ENCODE data around the gene CHST15. TPM values are rescaled to one million over a fixed set of nuclear protein-coding genes. Genes with fewer than 3 reads are reported as not detected.

Gene CHST15
- total RNA-seq, 2 donors from 2014 or later: 0.95 TPM; not detected in 1

- no peaks in the 10 kb centered on the region for H3K9me3 Mint-ChIP-seq
Measured at GRCh38 chr10:124066781-124067714, 26.4 kb downstream of the CHST15 start.

GRCh38 chr10:124066126-124066700, 27.2 kb downstream of the CHST15 start:
- Mint-ChIP-seq H3K4me1 (ENCODE audit: low read depth in 2 of 2) (peaks cover 0 to 4% of the 10 kb centered on the region in 2 donors), H3K4me3 (no peak overlapping the region), H3K36me3 (no peaks in the 10 kb centered on the region), H3K27ac (no peak overlapping the region), H3K27me3 (peaks cover 19 to 20% of the 10 kb centered on the region in 2 donors), H3K9me3 (no peaks in the 10 kb centered on the region)
- no peak for ATAC-seq
- no peak for DNase-seq (ENCODE audit: low spot score)

More at GRCh38 chr10:124066781-124067714, 26.4 kb downstream of the CHST15 start:
- no peaks in the 10 kb centered on the region for H3K36me3 Mint-ChIP-seq
- no peak overlapping the region for H3K27ac Mint-ChIP-seq
- H3K27me3 Mint-ChIP-seq: peaks cover 19 to 23% of the 10 kb centered on the region in 2 donors
- DNase-seq (ENCODE audit: low spot score): no peak
- H3K4me3 Mint-ChIP-seq: no peak overlapping the region
- ATAC-seq: peak in 1 of 2 donors; percentile 18
- peaks cover 0 to 4% of the 10 kb centered on the region in 2 donors for H3K4me1 Mint-ChIP-seq (ENCODE audit: low read depth in 2 of 2)

GRCh38 chr10:124065382-124066125, 27.8 kb downstream of the CHST15 start:
- H3K4me1 Mint-ChIP-seq (ENCODE audit: low read depth in 2 of 2): peaks cover 0 to 4% of the 10 kb centered on the region in 2 donors
- no peaks in the 10 kb centered on the region for H3K36me3 Mint-ChIP-seq
- DNase-seq (ENCODE audit: low spot score) (no peak), ATAC-seq (no peak)
- peaks cover 19 to 20% of the 10 kb centered on the region in 2 donors for H3K27me3 Mint-ChIP-seq
- H3K4me3 Mint-ChIP-seq: no peak overlapping the region
- no peak overlapping the region for H3K27ac Mint-ChIP-seq
- no peaks in the 10 kb centered on the region for H3K9me3 Mint-ChIP-seq

GRCh38 chr10:124064676-124065075, 28.7 kb downstream of the CHST15 start:
- Mint-ChIP-seq H3K4me3 (peak overlapping the region; percentile 67), H3K27me3 (peaks cover 19 to 20% of the 10 kb centered on the region in 2 donors), H3K27ac (peak overlapping the region in 1 of 2 donors; percentile 24), H3K4me1 (ENCODE audit: low read depth in 2 of 2) (peaks cover 0 to 4% of the 10 kb centered on the region in 2 donors), H3K9me3 (no peaks in the 10 kb centered on the region), H3K36me3 (no peaks in the 10 kb centered on the region)
- DNase-seq (ENCODE audit: low spot score) (no peak), ATAC-seq (peak in 1 of 2 donors; percentile 41)

GRCh38 chr10:124063750-124064603, 29.4 kb downstream of the CHST15 start:
- Mint-ChIP-seq H3K27me3 (peaks cover 19 to 20% of the 10 kb centered on the region in 2 donors), H3K9me3 (no peaks in the 10 kb centered on the region), H3K36me3 (no peaks in the 10 kb centered on the region), H3K4me1 (ENCODE audit: low read depth in 2 of 2) (peaks cover 0 to 4% of the 10 kb centered on the region in 2 donors), H3K4me3 (peak overlapping the region; percentile 67), H3K27ac (peak overlapping the region in 1 of 2 donors; percentile 24)
- DNase-seq (ENCODE audit: low spot score) (no peak), ATAC-seq (peak; percentile 37 to 58)

- no peaks in the 10 kb centered on the region for H3K36me3 Mint-ChIP-seq
- peaks cover 0 to 4% of the 10 kb centered on the region in 2 donors for H3K4me1 Mint-ChIP-seq (ENCODE audit: low read depth in 2 of 2)
- no peaks in the 10 kb centered on the region for H3K9me3 Mint-ChIP-seq
- peaks cover 19 to 20% of the 10 kb centered on the region in 2 donors for H3K27me3 Mint-ChIP-seq
- H3K4me3 Mint-ChIP-seq: no peak overlapping the region
- no peak for DNase-seq (ENCODE audit: low spot score)
- no peak for ATAC-seq
- no peak overlapping the region for H3K27ac Mint-ChIP-seq
Measured at GRCh38 chr10:124062390-124062789, 31.0 kb downstream of the CHST15 start.

GRCh38 chr10:124061030-124061429, 32.4 kb downstream of the CHST15 start:
- H3K27ac Mint-ChIP-seq: no peak overlapping the region
- no peaks in the 10 kb centered on the region for H3K36me3 Mint-ChIP-seq
- DNase-seq (ENCODE audit: low spot score) (no peak), ATAC-seq (no peak)
- H3K4me1 Mint-ChIP-seq (ENCODE audit: low read depth in 2 of 2): peaks cover 0 to 4% of the 10 kb centered on the region in 2 donors
- H3K9me3 Mint-ChIP-seq: no peaks in the 10 kb centered on the region
- H3K27me3 Mint-ChIP-seq: peaks cover 8 to 13% of the 10 kb centered on the region in 2 donors
- H3K4me3 Mint-ChIP-seq: no peak overlapping the region

GRCh38 chr10:124060148-124060720, 33.2 kb downstream of the CHST15 start:
- H3K27ac Mint-ChIP-seq: no peak overlapping the region
- peaks cover 0 to 4% of the 10 kb centered on the region in 2 donors for H3K4me1 Mint-ChIP-seq (ENCODE audit: low read depth in 2 of 2)
- no peaks in the 10 kb centered on the region for H3K9me3 Mint-ChIP-seq
- ATAC-seq (no peak), DNase-seq (ENCODE audit: low spot score) (no peak)
- H3K27me3 Mint-ChIP-seq: peaks cover 0 to 7% of the 10 kb centered on the region in 2 donors
- H3K4me3 Mint-ChIP-seq: no peak overlapping the region
- no peaks in the 10 kb centered on the region for H3K36me3 Mint-ChIP-seq

- DNase-seq (ENCODE audit: low spot score) (no peak), ATAC-seq (no peak)
- H3K4me3 Mint-ChIP-seq: no peak overlapping the region
- H3K36me3 Mint-ChIP-seq: no peaks in the 10 kb centered on the region
- peaks cover 0 to 4% of the 10 kb centered on the region in 2 donors for H3K27me3 Mint-ChIP-seq
- peaks cover 0 to under 1% of the 10 kb centered on the region in 2 donors for H3K4me1 Mint-ChIP-seq (ENCODE audit: low read depth in 2 of 2)
- no peaks in the 10 kb centered on the region for H3K9me3 Mint-ChIP-seq
- no peak overlapping the region for H3K27ac Mint-ChIP-seq
Measured at GRCh38 chr10:124059551-124059950, 33.8 kb downstream of the CHST15 start.

- H3K27ac Mint-ChIP-seq: no peak overlapping the region
- no peak for DNase-seq (ENCODE audit: low spot score)
- H3K27me3 Mint-ChIP-seq: peaks cover 0 to 4% of the 10 kb centered on the region in 2 donors
- no peaks in the 10 kb centered on the region for H3K9me3 Mint-ChIP-seq
- ATAC-seq: no peak
- no peaks in the 10 kb centered on the region for H3K36me3 Mint-ChIP-seq
- H3K4me3 Mint-ChIP-seq: no peak overlapping the region
- no peaks in the 10 kb centered on the region for H3K4me1 Mint-ChIP-seq (ENCODE audit: low read depth in 2 of 2)
Measured at GRCh38 chr10:124058346-124059003, 34.9 kb downstream of the CHST15 start.

- H3K4me1 Mint-ChIP-seq (ENCODE audit: low read depth in 2 of 2): no peaks in the 10 kb centered on the region
- no peak overlapping the region for H3K27ac Mint-ChIP-seq
- no peak for ATAC-seq
- DNase-seq (ENCODE audit: low spot score): no peak
- no peak overlapping the region for H3K4me3 Mint-ChIP-seq
- H3K9me3 Mint-ChIP-seq: no peaks in the 10 kb centered on the region
- peaks cover 0 to 4% of the 10 kb centered on the region in 2 donors for H3K27me3 Mint-ChIP-seq
- H3K36me3 Mint-ChIP-seq: no peaks in the 10 kb centered on the region
Measured at GRCh38 chr10:124057601-124058000, 35.8 kb downstream of the CHST15 start.

GRCh38 chr10:124056337-124056980, 36.9 kb downstream of the CHST15 start:
- no peaks in the 10 kb centered on the region for H3K4me1 Mint-ChIP-seq (ENCODE audit: low read depth in 2 of 2)
- peaks cover 0 to 4% of the 10 kb centered on the region in 2 donors for H3K27me3 Mint-ChIP-seq
- no peak for DNase-seq (ENCODE audit: low spot score)

More at GRCh38 chr10:124056337-124056980, 36.9 kb downstream of the CHST15 start:
- Mint-ChIP-seq H3K4me3 (no peak overlapping the region), H3K36me3 (no peaks in the 10 kb centered on the region), H3K27ac (no peak overlapping the region), H3K9me3 (no peaks in the 10 kb centered on the region)
- peak; percentile 18 to 55 for ATAC-seq

Data from natural killer cell treated with Interleukin-12 subunit alpha and Interleukin-12 subunit beta and Interleukin-15 and Interleukin-18, amount 100 ng/mL, for 72 hours (primary cell).